ENCODE data around the gene AGBL5.

The AGBL5 gene, protein sequence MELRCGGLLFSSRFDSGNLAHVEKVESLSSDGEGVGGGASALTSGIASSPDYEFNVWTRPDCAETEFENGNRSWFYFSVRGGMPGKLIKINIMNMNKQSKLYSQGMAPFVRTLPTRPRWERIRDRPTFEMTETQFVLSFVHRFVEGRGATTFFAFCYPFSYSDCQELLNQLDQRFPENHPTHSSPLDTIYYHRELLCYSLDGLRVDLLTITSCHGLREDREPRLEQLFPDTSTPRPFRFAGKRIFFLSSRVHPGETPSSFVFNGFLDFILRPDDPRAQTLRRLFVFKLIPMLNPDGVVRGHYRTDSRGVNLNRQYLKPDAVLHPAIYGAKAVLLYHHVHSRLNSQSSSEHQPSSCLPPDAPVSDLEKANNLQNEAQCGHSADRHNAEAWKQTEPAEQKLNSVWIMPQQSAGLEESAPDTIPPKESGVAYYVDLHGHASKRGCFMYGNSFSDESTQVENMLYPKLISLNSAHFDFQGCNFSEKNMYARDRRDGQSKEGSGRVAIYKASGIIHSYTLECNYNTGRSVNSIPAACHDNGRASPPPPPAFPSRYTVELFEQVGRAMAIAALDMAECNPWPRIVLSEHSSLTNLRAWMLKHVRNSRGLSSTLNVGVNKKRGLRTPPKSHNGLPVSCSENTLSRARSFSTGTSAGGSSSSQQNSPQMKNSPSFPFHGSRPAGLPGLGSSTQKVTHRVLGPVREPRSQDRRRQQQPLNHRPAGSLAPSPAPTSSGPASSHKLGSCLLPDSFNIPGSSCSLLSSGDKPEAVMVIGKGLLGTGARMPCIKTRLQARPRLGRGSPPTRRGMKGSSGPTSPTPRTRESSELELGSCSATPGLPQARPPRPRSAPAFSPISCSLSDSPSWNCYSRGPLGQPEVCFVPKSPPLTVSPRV

DNA sequence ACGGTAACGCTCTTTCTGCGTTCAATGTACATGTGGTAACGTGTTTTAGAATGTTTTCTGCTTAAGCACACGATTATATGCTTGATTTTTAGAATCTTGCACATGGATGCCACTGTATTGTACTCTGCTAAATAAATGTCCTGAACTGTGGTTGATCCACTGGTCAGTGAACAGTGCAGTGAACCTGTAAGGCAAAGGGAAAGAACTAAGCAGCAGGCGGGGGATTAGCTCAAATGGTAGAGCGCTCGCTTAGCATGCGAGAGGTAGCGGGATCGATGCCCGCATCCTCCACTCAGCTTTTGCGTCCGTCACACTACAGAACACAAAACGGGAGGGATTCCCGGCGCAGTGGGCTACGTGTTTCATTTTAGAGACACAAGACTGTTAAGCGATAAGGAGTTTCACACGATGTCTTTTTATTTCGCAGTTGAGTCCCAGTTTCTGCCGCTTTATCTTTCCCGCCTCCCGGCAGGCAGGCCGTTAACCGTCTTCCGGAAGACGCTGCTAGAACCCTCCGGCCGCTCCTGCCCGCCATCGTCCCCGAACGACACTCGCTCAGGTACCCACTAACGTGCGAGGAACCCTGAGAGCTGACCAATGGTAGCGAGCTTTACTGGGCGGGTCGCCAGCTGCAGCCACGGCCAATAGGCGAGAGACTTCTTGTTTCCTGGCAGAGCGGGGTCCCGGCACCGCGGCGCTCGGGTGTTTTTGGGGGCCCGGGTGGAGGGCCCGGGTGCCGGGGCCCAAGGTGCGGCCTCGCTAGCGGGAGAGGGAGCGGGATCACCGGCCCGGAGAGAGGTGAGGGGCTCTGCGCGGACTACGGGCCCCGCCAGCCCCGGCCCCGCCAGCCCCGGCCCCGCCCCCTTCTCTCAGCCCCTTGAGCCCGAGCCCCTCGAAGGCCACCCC, at the start of gene AGBL5:
Gene AGBL5, plus strand, starts transcription at position 673 of the 906 bp plus-strand sequence. CDS start 1,291 bp downstream, outside the sequence.
- DNase-seq = peak; percentile 83 to 86

DNA sequence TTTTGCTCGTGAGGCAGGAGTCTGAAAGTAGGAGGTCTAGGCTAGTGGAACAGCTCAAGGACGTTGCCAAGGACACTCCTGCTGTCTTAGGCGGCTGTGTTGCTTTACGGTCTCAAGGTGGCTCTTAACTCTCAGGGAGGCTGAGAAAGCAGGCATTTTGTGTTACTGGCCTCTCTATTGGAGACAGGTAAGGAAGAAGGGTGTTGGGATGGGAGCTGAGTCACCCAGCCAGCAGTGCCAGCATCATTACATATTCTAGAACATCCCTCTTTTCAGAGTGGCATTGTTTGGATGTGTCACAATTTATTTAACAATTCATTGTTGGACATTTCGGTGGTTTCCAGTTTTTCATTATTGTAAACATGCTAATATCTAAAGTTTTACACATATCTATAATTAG, 49.5 kb upstream of the AGBL5 start:
- DNase-seq = no peak

DNA sequence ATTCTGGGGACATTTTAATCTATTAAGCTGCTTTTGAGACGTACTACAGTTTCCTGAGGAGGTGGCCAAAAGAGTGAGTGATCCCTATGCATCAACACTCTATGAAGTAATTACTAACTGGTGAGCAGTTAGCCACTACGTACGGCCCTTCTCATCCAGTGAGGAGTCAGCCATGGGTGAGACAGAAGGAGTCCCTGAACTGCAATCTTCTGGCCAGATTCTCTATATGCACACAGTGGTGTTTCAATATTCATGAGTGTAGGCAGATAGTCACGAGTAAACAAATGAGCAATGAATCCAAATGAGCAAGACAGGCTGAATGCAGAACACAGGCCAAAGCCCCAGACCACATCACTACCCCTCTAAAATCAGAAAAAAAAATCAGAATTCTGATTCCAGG, 48.5 kb upstream of the AGBL5 start:
- no peak for DNase-seq

DNA sequence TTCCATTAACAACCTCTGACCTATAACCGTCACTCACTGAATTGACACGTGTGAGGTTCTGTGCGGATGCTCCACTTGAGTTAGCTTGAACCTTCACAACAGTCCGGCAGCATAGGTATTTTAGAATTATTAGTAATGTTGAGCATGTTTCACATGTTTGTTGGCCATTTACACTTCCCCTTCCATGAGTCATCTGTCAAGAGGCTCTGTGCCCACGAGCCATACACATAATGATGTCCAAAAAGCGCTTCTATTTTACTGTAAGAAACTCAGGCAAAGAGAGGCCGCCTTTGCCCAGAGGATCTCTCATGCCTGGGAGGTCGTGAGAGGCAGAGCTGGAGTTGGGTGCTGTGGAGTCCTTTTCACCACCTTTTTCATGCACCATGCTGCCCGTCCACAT, 47.6 kb upstream of the AGBL5 start:
- DNase-seq = no peak

DNA sequence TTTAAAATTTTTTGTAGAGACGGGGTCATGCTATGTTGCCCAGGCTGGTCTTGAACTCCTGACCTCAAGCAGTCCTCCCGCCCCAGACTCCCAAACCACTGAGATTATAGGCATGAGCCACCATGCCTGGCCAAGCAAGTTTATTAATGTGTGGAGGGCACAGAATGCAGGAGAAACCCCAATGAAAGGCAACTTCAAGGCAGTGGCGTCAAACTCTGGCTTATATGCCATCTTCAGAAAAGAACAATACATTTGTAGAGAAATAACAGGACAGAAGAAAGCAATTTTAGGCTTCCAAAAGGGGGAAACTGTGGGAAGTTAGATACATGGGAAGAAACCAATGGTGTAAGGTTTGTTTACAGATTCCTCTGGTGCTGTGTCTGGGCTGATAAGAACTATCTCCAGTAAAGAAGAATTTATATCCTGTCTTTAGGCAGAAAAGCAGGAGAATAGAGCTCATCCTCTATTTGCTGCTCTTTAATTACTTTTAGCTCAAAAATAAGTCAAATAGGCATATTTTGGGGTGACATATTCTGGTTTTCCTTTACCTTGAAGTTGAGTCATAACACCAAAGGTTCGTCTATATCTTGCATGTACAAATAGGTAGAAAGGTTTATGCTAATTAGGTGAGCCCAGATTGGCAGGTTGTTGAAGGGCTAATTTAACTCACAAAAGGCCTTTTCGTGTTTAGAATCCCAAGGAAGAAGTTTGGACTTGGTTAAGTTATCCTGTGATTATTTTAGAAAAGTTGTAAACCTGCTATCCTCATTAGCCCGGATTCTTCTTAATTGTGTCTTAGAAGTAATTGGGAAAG, 44.7 kb upstream of the AGBL5 start:
- no peak for DNase-seq

DNA sequence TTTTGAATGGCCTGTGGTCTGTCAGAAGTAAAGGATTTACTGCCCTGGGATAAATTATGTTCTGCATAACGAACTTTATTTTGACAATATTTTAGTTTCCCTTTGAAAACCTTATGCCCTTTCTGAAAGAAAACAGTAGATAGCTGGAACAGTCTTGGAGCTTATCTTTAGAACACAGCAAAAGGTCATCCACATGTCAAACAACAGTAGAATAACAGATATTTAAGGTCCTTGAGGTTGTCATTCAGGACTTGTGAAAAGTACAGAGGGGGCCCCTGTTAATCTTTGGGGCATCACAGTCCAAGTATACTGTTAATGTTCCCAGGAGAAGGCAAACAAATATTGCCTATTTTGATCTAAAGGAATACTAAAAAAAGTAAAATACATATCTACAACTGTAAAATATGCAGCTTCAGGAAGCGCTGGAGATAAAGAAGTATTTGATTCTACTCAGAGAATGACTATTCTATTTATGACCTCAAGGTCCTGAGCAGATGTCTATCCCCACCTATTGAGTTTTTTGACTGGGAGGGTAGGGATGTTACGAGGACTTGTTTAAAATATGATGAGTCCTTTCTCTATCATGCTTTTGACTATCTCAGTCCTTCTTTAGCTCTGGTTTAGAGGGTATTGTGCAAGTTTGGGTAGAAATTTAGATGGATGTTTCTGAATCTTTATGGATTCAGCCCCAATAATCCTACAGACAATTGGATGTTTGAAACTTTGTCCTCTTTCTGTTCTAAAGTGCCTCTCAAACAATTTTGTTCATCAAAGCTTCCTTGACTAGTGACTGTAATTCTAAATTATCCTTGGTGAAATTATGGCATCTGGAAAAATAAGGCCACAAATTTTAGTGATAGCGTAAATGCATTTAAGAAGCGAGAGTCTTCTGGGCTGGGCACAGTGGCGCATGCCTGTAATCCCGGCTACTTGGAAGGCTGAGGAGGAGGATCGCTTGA, 43.8 kb upstream of the AGBL5 start:
- no peak for DNase-seq

DNA sequence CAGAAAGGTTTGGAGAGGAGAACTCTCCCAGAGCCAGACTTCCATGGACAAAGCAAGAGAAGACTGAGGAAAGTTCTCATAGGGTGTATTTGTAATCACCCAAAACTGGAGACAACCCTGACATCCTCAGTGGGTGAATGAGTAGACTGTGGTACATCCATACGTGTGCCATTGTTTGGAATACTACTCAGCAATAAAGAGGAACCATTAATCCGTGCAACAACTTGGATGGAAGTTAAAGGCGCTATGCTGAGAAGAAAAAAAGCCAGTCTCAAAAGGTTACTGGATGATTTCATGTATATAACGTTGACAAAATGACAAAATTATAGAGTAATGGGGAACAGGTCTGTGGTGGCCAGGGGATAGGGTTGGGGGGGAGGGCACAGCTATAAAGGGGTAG, 42.8 kb upstream of the AGBL5 start:
- DNase-seq = no peak

DNA sequence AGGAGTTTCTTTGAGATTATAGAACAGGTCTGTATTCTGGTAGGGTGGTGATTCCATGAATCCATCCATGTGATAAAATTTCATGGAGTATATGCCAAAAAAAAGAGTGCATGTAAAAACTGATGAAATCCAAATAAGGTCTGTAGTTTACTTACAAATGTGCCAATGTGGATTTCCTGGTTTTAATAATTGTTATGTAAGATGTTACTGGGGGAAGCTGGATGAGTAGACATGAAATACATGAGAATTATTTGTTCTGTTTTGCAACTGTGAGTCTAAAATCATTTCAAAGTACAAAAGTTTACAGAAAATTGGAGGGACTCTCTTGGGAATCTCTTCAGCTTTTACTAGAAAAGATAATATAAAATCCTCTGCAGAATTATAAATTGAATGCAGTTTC, 42.4 kb upstream of the AGBL5 start:
- no peak for DNase-seq

DNA sequence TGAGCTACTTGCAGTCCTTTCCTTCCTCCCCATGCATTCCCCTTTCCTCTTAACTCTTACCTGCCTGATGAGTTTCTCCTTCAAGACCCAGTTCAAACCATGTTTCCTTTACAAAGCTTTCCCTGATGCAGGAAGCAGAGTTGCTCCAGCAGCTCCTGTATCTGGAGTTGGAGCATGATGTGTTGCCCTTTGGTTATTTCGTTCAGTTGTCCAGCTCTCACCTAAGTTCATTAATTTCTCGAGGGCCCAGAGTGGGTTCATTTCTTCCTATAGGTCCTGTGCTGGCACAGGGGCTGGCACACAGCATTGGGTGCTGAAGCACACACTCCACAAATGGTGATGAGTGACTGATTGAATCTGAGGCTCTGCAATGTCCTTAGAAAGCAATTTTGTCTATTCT, 41.8 kb upstream of the AGBL5 start:
- no peak for DNase-seq

DNA sequence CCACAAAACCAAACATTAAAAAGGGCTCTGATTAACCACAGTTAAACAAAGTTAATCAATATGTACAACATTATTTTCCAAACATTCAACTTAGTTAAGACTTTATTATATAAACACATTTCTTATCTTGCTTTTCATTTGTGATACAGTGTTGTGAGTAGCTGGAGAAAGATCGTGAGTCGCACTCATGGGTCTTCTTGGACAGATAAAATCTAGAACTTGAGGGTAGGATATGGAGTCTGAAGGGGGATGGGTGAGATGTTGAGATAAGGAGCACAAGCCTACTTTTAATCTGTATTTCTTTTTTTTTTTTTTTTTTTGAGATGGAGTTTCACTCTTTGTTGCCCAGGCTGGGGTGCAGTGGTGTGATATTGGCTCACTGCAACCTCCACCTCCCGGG, 41.3 kb upstream of the AGBL5 start:
- no peak for DNase-seq

DNA sequence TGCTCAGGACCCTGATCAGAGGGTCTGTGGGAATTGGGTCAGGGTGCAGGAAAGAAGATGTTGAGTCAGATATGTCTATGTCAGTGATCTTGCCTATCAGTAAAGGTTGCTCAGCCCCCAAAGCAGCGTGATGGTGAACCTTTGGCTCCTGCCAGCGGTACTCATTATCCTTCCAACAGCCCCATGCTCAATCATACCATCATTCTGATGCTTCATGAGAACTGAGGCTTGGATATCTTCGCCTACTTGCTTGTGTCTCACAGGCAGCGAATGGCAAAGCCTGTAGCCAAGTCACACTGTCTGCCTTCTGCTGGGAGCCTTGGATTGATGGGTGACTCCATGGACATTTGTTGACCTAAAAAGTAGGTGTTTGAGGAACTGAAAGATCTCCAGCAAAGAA, 37.7 kb upstream of the AGBL5 start:
- DNase-seq = no peak

DNA sequence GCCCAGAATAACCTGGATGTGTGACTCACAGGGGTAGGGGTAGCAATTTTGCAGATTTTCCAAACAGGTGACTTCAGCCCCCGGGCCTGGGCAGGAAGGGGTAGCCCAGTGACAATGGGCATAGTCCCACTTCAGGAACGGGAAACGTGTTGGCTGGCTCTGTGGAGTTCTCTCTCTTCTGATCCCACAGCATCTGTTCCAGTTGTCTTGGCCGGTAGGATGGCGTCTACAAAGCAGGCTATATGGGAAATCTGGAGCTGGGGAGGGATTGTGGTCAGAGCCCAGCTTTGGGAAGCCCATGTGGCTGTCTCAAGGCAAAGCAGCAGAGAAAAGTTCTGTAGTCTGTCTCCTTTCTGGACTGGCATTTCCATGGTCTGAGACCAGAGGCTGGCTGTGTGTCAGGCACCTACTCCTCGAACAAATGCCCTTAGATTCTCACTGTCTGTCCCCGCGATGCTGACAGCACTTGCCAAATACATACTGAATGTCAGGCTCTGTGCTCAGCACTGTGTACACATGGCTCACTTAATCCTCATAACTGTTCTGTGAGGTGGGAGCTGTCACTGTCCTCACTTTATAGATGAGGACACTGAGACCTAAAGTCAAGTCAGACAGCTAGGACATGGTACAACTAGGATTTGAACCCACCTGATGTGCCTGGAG, 36.6 kb upstream of the AGBL5 start:
- peak in 1 of 2 donors; percentile 9 for DNase-seq

DNA sequence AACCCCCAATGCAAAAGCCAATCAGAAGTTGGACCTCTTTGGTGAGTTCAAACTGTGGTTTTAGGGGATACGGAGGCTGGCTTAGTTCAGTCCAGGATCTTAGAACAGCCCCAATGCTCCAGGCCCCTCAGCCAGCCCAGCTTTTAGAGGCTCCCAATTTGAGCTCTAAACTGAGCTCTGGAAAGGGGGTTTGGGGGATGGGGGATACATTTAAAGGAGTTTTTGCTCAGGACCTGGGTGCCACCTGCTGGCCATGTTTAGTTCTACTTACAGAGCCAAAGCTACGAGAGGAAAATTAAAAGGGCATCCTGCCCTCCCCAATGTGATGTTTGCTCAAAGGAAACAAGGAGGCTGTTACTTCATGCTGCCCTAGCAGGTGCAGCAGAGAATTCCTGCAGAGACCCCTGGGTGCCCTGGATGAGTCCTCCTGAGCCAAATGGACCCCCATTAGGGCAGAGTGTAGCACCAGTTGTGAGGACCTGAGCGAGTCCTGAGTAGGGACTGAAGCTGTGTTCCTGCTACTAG, 34.6 kb upstream of the AGBL5 start:
- peak; percentile 20 to 41 for DNase-seq

DNA sequence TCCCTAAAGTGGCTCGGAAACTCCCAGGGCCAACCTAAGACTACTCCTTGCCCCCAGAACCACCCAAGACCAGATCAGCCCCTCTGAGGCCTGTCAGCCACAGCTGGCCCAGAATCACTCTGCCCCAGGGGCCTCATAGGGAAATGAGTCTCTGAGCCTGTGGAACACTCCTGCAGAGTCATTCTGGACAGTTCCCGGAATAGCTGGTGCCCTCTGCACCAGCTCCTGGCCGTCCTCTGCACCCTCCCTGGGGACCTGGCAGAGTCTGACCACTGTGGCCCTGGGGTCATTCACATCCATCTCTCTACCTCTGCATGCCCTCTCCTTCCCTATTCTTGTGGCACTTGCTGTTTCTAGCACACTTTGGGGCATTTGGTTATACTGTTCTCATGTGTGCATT, 33.3 kb upstream of the AGBL5 start:
- no peak for DNase-seq

DNA sequence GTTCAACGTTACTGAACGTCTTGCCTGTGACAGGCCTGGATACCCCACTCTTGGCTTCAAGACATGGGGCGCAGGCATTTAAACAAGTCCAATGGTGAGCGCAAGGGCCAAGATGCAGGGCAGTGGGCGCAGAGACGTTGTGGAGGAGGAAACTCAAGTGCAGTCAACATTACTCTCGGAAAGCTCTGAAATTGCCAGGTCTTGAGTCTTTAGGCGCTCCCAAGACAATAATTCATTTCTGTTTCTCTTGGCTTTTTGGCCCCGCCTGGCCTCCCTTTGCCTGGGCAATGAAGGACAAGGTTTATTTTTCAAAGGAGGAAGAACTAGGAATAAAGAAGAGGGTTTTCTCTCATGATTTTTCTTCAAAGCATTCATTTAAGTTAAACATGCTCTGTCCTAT, 32.0 kb upstream of the AGBL5 start:
- DNase-seq = no peak

DNA sequence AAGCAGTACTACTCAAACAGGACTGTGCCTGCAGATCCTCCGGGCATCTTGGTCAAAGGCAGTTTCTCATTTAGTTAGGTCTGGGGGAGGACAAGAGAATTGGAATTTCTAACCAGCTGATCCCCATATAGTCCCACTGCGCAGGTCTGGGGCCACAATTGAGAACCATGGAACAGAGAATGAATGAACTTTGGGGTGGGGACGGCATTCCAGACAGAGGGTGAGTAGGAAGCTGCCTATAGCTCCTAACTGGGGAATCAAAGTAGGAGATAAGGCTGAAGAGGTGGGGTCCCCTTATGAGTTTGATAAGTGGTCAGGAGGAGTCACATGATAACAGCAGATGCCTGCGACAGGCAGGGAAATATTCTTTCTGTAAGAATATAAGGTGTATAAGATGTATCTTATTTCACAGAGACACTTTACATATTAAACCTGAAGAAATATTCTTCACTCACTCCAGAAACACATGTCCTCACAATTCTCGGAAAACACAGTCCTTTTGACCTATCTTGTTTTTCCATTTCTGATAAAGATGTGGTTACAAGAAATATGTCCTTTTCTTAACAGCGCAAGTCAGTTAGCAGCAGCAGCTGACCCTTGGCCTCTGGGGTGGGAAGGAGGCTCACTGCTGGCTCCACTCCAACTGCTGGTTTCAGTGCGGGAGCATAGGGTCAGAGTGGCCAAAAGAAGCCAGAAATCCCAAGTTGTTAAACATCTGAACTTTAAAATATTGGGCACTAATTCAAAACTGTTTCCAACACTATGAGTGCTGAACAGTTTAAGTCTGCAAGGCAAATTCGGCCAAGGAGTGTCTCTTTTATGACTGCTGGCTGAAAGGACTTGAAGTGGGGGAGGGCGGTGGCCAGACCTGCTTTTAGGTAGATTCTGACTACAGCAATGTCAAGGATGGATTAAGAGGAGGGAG, 31.3 kb upstream of the AGBL5 start:
- DNase-seq = no peak

DNA sequence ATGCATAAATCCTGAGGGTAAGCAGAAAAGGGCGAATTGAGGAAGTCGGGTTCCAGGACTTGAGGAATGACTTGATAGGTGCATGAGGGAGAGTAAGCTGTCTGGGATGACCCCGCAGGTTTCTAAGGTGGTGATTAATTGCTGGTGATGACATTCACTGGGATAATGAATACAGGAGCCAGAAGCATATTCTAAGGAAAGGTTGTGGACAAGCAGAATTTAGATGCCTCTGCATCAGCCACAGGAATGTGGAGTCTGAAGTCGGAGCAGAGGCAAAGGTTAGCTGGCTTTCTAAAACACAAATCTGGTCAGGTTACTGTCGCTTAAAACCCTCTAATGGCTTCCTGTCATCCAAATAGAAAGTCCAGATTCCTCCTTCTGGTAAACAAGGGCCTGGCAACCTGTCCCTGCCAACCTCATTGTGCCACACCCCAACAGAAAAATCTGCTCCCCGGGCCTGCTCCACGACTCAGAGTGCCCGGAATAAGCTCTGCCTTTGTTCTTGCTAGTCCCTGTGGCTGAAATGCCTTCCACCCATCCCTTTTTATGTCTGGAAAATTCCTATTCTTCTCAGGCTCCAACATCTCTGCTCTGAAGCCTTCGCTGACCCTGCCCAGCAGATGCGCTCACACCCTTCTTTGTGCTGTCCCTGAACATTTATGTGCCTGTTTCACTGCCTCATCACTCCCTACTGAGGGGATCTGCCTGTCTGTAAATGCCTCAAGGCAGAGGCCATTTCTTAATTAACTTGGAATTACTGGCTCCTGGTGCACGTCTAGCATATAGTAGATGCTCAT, 30.0 kb upstream of the AGBL5 start:
- no peak for DNase-seq

DNA sequence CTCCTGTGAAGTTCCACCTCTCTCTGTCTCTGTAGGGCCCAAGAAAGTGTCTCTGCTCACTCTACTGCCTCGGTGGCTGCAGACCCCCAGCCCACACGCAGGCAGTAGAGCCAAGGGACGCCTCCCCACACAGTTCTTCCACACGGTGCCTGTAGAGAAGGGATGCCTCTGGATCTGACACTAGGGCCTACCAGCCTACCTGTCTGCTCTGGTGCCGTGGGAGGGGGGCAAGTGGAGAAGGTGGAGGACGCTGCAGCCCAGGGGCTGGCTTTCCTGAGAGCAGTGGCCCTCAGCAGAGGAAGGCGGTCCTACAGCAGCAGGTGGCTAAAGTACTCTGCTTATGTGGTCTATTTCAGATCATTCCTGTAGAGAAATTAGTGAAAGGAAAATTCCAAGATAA, 27.7 kb upstream of the AGBL5 start:
- no peak for DNase-seq
